ENCODE measurements around the gene DGKQ.

GRCh38 chr4:988726-989721 is 15.7 kb upstream of the DGKQ start:
- no peak for TF ChIP-seq ZFP3 (CRISPR knock-in tag; IDR thresholded peaks at IDR 0.05)
- no peak for TF ChIP-seq TOX (CRISPR knock-in tag; IDR thresholded peaks at IDR 0.05; ENCODE audit: borderline replicate concordance)
- no peak for TF ChIP-seq CREB5 (CRISPR knock-in tag; IDR thresholded peaks at IDR 0.05; ENCODE audit: low read depth)
- TF ChIP-seq ZNF565 (CRISPR knock-in tag; conservative IDR thresholded peaks at IDR 0.05; ENCODE audit: low read depth): no peak
- no peak for TF ChIP-seq OSR1 (CRISPR knock-in tag; IDR thresholded peaks at IDR 0.05)
- TF ChIP-seq, protein P1, sequence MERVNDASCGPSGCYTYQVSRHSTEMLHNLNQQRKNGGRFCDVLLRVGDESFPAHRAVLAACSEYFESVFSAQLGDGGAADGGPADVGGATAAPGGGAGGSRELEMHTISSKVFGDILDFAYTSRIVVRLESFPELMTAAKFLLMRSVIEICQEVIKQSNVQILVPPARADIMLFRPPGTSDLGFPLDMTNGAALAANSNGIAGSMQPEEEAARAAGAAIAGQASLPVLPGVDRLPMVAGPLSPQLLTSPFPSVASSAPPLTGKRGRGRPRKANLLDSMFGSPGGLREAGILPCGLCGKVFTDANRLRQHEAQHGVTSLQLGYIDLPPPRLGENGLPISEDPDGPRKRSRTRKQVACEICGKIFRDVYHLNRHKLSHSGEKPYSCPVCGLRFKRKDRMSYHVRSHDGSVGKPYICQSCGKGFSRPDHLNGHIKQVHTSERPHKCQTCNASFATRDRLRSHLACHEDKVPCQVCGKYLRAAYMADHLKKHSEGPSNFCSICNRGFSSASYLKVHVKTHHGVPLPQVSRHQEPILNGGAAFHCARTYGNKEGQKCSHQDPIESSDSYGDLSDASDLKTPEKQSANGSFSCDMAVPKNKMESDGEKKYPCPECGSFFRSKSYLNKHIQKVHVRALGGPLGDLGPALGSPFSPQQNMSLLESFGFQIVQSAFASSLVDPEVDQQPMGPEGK (CRISPR knock-in tag; IDR thresholded peaks at IDR 0.05; ENCODE audit: borderline replicate concordance): no peak
- TF ChIP-seq ZFP30 (CRISPR knock-in tag; IDR thresholded peaks at IDR 0.05): no peak
- TF ChIP-seq TCF4 (CRISPR knock-in tag; IDR thresholded peaks at IDR 0.05; ENCODE audit: borderline replicate concordance): no peak
- no peak for TF ChIP-seq CSRNP3 (CRISPR knock-in tag; IDR thresholded peaks at IDR 0.05)
- TF ChIP-seq, protein P2, sequence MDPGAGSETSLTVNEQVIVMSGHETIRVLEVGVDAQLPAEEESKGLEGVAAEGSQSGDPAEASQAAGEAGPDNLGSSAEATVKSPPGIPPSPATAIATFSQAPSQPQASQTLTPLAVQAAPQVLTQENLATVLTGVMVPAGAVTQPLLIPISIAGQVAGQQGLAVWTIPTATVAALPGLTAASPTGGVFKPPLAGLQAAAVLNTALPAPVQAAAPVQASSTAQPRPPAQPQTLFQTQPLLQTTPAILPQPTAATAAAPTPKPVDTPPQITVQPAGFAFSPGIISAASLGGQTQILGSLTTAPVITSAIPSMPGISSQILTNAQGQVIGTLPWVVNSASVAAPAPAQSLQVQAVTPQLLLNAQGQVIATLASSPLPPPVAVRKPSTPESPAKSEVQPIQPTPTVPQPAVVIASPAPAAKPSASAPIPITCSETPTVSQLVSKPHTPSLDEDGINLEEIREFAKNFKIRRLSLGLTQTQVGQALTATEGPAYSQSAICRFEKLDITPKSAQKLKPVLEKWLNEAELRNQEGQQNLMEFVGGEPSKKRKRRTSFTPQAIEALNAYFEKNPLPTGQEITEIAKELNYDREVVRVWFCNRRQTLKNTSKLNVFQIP (CRISPR knock-in tag; IDR thresholded peaks at IDR 0.05; ENCODE audit: borderline replicate concordance, low read depth): no peak
- TF ChIP-seq ZC3H10 (CRISPR knock-in tag; IDR thresholded peaks at IDR 0.05): no peak
- TF ChIP-seq ARNTL (CRISPR knock-in tag; IDR thresholded peaks at IDR 0.05; ENCODE audit: borderline replicate concordance, low read depth): no peak
- TF ChIP-seq ZNF70 (CRISPR knock-in tag; IDR thresholded peaks at IDR 0.05): no peak
- no peak for TF ChIP-seq ZNF8 (CRISPR knock-in tag; IDR thresholded peaks at IDR 0.05)
